Kasumi-1 (cell line): ENCODE data around the gene NDUFB10.
"Not testable (repeated sequence)": the region's sequence is repeated elsewhere in the genome, so short reads cannot be mapped to it uniquely, and the experiment has no call there.

Experiments used
- DNase-seq, 2 experiments: peaks; one replicate each; lab custom pipeline; 2025; lab: John Stamatoyannopoulos, UW

Gene NDUFB10

DNA sequence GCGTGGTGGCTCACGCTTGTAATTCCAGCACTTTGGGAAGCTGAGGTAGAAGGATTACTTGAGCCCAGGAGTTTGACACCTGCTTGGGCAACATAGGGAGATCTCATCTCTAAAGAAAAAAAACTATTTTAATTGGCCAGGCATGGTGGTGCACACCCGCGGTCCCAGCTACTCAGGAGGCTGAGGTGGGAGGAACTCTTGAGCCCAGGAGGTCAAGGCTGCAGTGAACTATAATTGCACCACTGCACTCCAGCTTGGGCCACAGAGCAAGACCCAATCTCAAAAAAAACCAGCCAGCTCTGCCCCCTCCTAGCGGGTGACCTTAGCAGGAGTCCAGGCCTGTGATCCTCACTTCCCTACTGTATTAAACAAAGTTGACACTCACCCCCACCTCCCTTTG, 35.2 kb upstream of the NDUFB10 start:
- DNase-seq: no peak

DNA sequence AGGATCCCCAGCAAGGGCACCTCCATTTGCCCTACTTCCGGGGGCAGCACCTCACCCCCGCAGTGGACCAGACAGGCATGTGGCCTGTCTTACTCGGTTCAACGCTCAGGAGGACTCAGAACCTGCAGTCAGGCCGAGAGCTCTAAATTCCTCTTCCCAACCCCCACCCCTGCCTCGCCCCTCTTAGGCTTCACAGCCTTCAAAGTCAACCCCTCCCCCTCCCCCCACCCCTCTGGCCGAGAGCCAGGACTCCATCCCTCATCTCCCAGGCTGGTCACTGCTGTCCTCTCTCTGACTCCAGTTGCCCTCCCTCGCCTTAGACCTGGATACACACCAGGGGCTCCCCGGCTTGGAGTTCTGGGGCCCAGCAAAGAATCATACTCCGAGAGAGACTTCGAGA, 33.1 kb upstream of the NDUFB10 start:
- DNase-seq: no peak

GRCh38 chr16:1929105-1929504, 30.2 kb upstream of the NDUFB10 start:
- peak in 1 of 2 experiments; percentile 6 for DNase-seq

DNA sequence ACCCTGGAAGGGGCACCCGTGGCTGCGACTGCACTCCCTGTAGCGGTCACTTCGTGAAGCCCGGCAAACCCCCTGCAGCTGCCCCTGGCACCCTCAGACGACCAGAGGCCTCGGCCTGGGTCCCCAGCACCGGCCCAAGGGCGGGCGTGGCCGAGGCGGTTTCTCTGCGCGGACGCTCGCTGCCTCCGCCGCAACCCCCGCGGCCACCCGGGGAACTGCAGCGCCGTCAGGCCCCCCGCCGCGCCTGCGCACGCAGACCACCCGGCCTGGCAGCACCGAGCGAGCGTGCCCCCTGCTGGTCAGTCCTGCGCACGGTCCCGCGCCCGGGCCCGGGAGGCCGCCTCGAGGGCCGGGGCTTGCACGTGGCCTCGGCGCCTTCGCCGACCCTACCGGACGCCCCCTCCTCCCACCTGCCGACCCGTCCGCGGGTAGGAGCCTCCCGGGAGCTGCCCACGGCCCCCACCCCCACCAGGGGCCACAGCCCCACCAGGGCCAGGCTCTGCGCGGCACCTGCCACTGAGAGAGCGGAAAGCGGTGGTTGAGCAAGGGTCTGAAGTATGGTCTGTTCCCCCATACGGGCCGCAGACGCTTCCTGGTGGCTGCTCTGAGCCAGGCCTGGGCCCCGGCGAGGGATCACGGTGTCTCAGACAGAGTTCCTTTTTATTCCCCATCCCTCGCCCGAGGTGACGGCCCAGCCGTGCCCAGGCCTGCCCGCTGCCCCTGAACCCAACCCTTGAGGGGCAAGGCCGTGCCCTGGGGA, 29.6 kb upstream of the NDUFB10 start:
- DNase-seq: peak; percentile 34 to 39

- no peak for DNase-seq
These were observed 29.0 kb upstream of the NDUFB10 start for GRCh38 chr16:1930338-1930720.

- no peak for DNase-seq
These were observed 27.0 kb upstream of the NDUFB10 start for GRCh38 chr16:1932050-1933028.

- no peak for DNase-seq
These were observed 26.2 kb upstream of the NDUFB10 start for GRCh38 chr16:1933097-1933661.

- no peak for DNase-seq
These were observed 22.3 kb upstream of the NDUFB10 start for GRCh38 chr16:1936945-1937479.

GRCh38 chr16:1938316-1938715, 21.0 kb upstream of the NDUFB10 start:
- DNase-seq: no peak

- no peak for DNase-seq
These were observed 20.4 kb upstream of the NDUFB10 start for GRCh38 chr16:1938910-1939309.

DNA sequence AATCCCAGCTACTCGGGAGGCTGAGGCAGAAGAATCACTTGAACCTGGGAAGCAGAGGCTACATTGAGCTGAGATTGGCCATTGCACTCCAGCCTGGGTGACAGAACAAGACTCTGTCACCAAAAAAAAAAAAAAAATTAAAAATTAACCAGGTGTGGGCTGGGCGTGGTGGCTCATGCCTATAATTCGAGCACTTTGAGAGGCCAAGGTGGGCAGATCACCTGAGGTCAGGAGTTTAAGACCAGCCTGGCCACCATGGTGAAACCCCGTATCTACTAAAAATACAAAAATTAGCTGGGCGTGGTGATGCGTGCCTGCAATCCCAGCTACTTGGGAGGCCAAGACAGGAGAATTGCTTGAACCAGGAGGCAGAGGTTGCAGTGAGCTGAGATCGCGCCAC, 19.5 kb upstream of the NDUFB10 start:
- not testable (repeated sequence) for DNase-seq

GRCh38 chr16:1940273-1941161, 18.8 kb upstream of the NDUFB10 start:
- no peak for DNase-seq

- no peak for DNase-seq
These were observed 17.9 kb upstream of the NDUFB10 start for GRCh38 chr16:1941162-1942046.

- DNase-seq: no peak
These were observed 17.1 kb upstream of the NDUFB10 start for GRCh38 chr16:1942047-1942809.

- peak; percentile 88 to 90 for DNase-seq
These were observed 16.3 kb upstream of the NDUFB10 start, which contains the start of gene MSRB1 for GRCh38 chr16:1942810-1943726. Gene MSRB1, minus strand, starts transcription at chr16:1943199. Its CDS starts 43 bp downstream, at chr16:1943156.

- DNase-seq: no peak
These were observed 14.6 kb upstream of the NDUFB10 start for GRCh38 chr16:1944612-1945199.

DNA sequence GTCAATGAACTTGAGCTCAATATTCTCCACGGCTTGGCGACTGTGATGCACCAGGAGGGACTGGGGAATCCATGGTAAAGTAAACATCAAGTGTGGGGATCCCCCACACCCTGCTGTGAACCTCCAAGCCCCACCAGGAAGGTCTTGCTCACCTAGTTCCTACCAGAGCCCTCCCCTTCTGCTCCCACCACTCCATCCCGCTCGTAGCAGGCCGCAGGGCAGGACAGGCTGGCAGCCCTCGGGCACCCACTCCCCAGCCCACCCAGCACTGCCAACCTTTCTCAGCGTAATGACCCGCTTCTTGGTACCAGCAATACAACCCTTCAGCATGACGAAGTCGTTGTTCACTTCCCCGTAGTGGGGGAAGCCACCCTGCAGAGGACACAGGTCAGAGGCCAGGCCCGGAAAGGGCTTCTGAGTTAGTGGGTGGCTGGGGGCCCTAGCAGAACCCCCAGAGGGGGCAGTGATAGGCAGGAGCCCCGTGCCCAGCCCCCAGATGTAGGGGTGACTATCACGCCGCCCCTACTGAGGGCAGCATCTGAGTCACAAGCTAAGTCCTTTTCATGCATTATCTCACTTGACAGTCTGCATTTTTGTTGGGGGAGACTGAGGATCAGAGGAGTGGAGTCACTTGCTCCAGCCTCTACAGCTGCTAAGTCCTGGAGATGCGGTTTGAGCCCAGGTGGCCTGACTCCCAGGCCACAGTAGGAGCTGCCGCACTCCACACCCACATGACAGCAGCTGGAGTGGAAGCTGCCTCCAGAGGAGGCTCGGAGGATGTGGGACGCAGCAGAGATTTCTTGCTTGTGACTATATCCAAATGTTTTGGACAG, 13.6 kb upstream of the NDUFB10 start:
- DNase-seq: no peak
